ENCODE measurements around the gene IL11. TPM values are rescaled to one million over a fixed set of nuclear protein-coding genes. Genes with fewer than 3 reads are reported as not detected.

Gene IL11
- 0.23 and 4.7 TPM in 2 replicates for total RNA-seq (ENCODE audit: low replicate concordance)

GRCh38 chr19:55370305-55370988, at the start of gene IL11:
Gene IL11 (minus strand): TSS chr19:55370463. CDS start chr19:55370310, 153 bp downstream.

GRCh38 chr19:55407550-55407799, 37.2 kb upstream of the IL11 start, which contains the start of gene UBE2S:
Gene UBE2S (minus strand): TSS chr19:55407788. CDS start chr19:55407589, 199 bp downstream.

GRCh38 chr19:55385724-55386492, 15.6 kb upstream of the IL11 start, which contains the start of gene RPL28:
Gene RPL28 (plus strand): TSS chr19:55385932. CDS start chr19:55386358, 426 bp downstream.

DNA sequence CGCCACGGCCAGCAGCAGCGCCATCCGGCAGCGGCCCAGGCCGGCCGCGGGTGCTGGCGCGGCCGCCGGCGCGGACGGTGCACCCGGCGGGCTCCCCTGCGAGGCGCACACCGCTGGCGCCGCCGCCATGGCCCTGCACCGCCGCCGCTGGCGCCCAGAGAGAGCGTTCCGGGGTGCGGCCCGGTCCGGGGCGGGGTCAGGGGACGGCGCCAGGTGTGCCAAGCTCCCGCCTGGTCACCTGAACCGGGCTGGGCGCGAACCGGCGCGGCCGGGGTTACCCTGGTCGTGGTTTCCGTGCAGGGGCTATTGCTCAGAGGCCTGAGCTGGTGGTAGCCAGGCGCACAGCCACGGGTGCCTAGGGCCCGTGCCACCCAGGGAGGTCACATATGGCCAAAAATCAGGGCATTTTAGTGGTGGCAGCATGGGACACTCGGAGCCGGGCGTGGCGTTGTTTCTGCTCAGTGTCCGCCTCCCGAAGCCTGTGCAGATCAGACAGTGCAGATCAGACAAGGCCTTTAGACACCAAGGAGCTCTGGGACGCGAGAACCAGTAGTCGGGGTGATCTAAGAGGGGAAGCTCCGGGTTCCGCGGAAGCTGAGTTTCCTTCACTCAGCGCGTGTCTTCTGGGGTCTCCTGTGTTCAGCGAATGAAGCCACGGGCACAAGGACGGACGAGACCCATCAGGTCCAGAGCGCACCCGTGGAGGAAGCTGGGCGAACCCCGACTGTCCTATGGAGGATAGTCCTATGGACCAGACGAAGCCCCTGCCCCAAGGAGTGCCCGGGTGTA, 14.1 kb upstream of the IL11 start, which contains the start of gene TMEM238:
TMEM238 (minus strand) TSS at position 162 of the 789 bp plus-strand sequence; CDS start at position 129, 33 bp downstream.

DNA sequence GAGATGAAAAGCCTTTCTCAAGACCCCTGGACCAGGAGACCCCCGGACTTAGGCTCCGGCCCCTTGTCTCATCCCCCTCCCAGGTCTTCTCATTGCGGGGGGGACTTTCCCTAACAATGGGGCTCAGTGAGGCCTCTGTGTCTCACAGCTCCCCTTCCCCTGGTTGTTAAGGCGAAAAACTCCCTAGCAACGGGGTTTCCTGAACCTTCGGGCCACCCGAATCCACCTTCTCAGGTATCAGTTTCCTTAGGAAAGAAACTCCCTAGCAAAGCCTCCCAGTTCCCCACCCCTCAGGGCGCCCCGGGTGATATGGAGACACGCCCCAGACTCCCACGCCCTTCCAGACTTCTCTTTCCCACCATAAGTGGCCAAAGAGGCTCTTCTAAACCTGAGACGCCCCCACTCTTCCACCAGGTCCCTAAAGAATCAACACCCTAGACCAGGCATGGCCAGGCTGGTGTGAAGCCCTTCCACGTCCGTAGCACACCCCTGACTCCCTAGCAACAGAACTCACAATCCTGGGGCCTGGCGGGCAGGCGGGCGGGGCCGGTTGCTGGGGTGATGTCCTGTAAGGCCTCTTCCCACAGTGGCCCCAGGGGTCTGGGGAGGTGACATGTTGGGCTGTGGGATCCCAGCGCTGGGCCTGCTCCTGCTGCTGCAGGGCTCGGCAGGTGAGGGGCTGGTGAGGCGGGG, 6.1 kb upstream of the IL11 start, which contains the start of gene TMEM190:
TMEM190 (plus strand) TSS at position 586 of the 693 bp plus-strand sequence; CDS start at position 614, 28 bp downstream.

DNA sequence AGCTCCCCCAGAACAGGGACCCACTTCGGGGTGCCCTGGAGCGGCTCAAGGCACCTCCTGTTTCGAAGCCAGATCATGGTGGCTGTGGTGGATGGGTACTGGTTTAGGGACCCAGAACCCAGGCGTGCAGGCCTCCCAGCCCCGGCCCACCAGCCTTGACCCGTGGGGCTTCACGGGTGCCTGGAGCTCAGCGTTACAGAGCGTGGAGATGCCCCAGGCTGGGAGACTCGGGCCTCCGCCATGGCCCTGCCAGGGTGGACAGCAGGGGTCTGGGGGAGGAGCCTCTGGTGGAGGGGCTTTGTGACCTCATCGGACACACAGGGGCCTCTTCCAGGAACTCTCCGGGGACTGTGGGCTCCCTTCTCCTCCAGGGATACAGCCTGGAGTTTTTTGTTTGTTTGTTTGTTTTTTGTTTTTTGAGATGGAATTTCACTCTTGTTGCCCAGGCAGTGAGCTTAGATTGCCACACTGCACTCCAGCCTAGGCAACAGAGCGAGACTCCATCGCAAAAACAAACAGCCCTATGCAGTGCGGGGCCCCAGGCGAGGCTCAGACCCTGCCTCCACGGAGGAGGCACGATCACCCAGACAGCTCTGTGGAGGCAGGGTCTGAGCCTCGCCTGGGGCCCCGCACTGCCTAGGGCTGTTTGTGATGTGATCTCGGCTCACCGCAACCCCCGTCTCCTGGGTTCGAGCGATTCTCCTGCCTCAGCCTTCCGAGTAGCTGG, 7.1 kb downstream of the IL11 start, which contains the start of gene GARIN5B:
GARIN5B (minus strand) TSS at position 271 of the 727 bp plus-strand sequence; CDS start at position 77, 194 bp downstream.

GRCh38 chr19:55354698-55355212, 15.5 kb downstream of the IL11 start, which contains the start of gene COX6B2:
Gene COX6B2 (minus strand): TSS chr19:55354719. CDS start chr19:55354521, 198 bp downstream.

DNA sequence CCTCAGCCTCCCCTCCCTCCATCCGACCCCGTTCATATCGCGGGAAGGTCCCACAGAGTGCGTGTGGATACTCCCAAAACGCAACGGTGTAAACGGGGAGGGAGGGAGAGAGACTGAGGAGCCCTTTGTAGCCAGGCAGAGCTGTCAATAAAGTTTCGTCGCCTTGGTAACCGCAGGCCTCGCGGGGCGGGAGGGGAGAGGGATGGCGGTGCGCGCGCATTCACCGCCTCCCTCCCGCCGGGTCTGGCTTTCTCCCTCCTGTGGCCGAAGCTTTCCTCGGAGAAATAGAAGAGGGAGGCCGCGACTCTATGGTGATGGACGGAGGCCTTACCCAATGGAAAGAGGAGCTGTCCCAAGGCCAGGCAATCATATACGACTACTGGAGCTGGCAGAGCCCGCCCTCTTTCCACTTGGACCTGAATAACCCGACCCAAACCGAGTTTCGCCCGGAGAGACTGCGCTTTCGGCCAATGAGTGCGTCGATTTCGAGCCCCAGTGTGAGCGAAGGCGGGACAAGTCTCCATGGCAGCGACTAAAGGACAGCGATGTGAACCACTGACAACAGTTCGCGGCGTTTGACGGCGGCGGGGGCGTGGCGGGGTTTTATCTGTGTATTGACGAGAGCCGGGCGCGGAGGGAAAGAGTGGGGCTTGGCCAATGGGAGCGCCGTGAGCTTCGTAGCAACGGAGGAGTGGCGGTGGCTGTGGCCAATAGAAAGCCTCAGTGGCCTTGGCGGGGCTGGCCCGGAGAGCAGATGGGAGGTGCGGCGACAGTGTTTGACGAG, 31.0 kb downstream of the IL11 start, which contains the start of gene KMT5C:
KMT5C (plus strand) TSS at position 772 of the 784 bp plus-strand sequence. CDS start 2,061 bp downstream, outside the sequence.

GRCh38 chr19:55325172-55325571, 45.1 kb downstream of the IL11 start, which contains the start of gene TMEM150B:
Gene TMEM150B (minus strand): TSS chr19:55325341. CDS start chr19:55321036, 4,305 bp downstream.

Other genes starting within 250 kb of the IL11 start
- 1.4 and 2.5 TPM in 2 replicates for gene TNNT1, start 221.3 kb downstream of the IL11 start, total RNA-seq (ENCODE audit: low replicate concordance)
- gene TNNI3, start 212.7 kb downstream of the IL11 start, total RNA-seq (ENCODE audit: low replicate concordance), result not detected in 2 replicates
- 0.23 and 0.30 TPM in 2 replicates for gene DNAAF3, start 203.8 kb downstream of the IL11 start, total RNA-seq (ENCODE audit: low replicate concordance)
- gene SYT5, start 190.2 kb downstream of the IL11 start, total RNA-seq (ENCODE audit: low replicate concordance), result under 0.01 TPM in 1 of 2 replicates, not detected in the other
- 2.5 and 3.9 TPM in 2 replicates for gene PTPRH, start 161.0 kb downstream of the IL11 start, total RNA-seq (ENCODE audit: low replicate concordance)
- 0.98 and 1.2 TPM in 2 replicates for gene TMEM86B, start 141.7 kb downstream of the IL11 start, total RNA-seq (ENCODE audit: low replicate concordance)
- gene PPP6R1, start 111.4 kb downstream of the IL11 start, total RNA-seq (ENCODE audit: low replicate concordance), result 18.2 and 30.9 TPM in 2 replicates
- 18.0 and 25.8 TPM in 2 replicates for gene HSPBP1, start 90.4 kb downstream of the IL11 start, total RNA-seq (ENCODE audit: low replicate concordance)
- gene BRSK1, start 86.5 kb downstream of the IL11 start, total RNA-seq (ENCODE audit: low replicate concordance), result 6.9 and 11.3 TPM in 2 replicates
- gene TMEM150B, start 45.1 kb downstream of the IL11 start, total RNA-seq (ENCODE audit: low replicate concordance), result not detected in 2 replicates
- 5.8 and 10.8 TPM in 2 replicates for gene KMT5C, start 30.6 kb downstream of the IL11 start, total RNA-seq (ENCODE audit: low replicate concordance)
- gene COX6B2, start 15.7 kb downstream of the IL11 start, total RNA-seq (ENCODE audit: low replicate concordance), result not detected in 2 replicates
- gene GARIN5B, start 7.2 kb downstream of the IL11 start, total RNA-seq (ENCODE audit: low replicate concordance), result not detected in 2 replicates
- gene TMEM190, start 6.4 kb upstream of the IL11 start, total RNA-seq (ENCODE audit: low replicate concordance), result not detected in 2 replicates
- gene TMEM238, start 13.8 kb upstream of the IL11 start, total RNA-seq (ENCODE audit: low replicate concordance), result 0.30 TPM in 1 of 2 replicates, not detected in the other
- gene RPL28, start 15.5 kb upstream of the IL11 start, total RNA-seq (ENCODE audit: low replicate concordance), result 245 and 291 TPM in 2 replicates
- gene UBE2S, start 37.3 kb upstream of the IL11 start, total RNA-seq (ENCODE audit: low replicate concordance), result 7.3 and 94.4 TPM in 2 replicates
- not detected in 2 replicates for gene SHISA7, start 72.8 kb upstream of the IL11 start, total RNA-seq (ENCODE audit: low replicate concordance)
- gene ISOC2, start 91.2 kb upstream of the IL11 start, total RNA-seq (ENCODE audit: low replicate concordance), result 23.4 and 87.9 TPM in 2 replicates
- not detected in 2 replicates for gene C19orf85, start 94.3 kb upstream of the IL11 start, total RNA-seq (ENCODE audit: low replicate concordance)
- gene ZNF628, start 106.2 kb upstream of the IL11 start, total RNA-seq (ENCODE audit: low replicate concordance), result 0.35 and 0.60 TPM in 2 replicates
- 6.7 and 15.1 TPM in 2 replicates for gene NAT14, start 114.7 kb upstream of the IL11 start, total RNA-seq (ENCODE audit: low replicate concordance)
- gene SSC5D, start 118.0 kb upstream of the IL11 start, total RNA-seq (ENCODE audit: low replicate concordance), result 0.68 and 5.7 TPM in 2 replicates
- not detected in 2 replicates for gene SBK2, start 166.7 kb upstream of the IL11 start, total RNA-seq (ENCODE audit: low replicate concordance)
- gene SBK3, start 175.1 kb upstream of the IL11 start, total RNA-seq (ENCODE audit: low replicate concordance), result not detected in 2 replicates
- 0.94 and 3.3 TPM in 2 replicates for gene ZNF579, start 210.4 kb upstream of the IL11 start, total RNA-seq (ENCODE audit: low replicate concordance)
- gene FIZ1, start 229.1 kb upstream of the IL11 start, total RNA-seq (ENCODE audit: low replicate concordance), result 1.3 and 1.6 TPM in 2 replicates
- 7.3 and 7.5 TPM in 2 replicates for gene ZNF524, start 229.8 kb upstream of the IL11 start, total RNA-seq (ENCODE audit: low replicate concordance)
- gene ZNF865, start 235.2 kb upstream of the IL11 start, total RNA-seq (ENCODE audit: low replicate concordance), result under 0.01 and 0.53 TPM in 2 replicates